HEK293T (cell line): ENCODE data around the gene TRIM34.
A peak's percentile ranks its signal among the peaks of the same experiment; 100 is the strongest.
"Not testable (repeated sequence)": the region's sequence is repeated elsewhere in the genome, so short reads cannot be mapped to it uniquely, and the experiment has no call there.

ENCODE experiments used
- CTCF ChIA-PET: fragments of 350-600 bp; formaldehyde crosslinking; extraction: SDS; loops from one replicate; lab custom pipeline; 2021; ENCODE audit warnings: antibody characterized with exemption, inconsistent platforms; lab: Yijun Ruan, JAX
- POLR2A ChIA-PET: fragments of 350-600 bp; formaldehyde crosslinking; extraction: SDS; loops from one replicate; lab custom pipeline; 2020; ENCODE audit warnings: antibody characterized with exemption, inconsistent platforms; lab: Yijun Ruan, JAX
- DNase-seq: peaks from one replicate; pipeline ENCODE4 v3.0.0; 2012; ENCODE audit warnings: mixed read lengths; ENCODE audit errors: extremely low spot score
- ARNT ChIP-seq: fragments of 450-650 bp; IDR thresholded peaks from 2 replicates; pipeline ENCODE4 v1.6.1; 2017; ENCODE audit warnings: mild to moderate bottlenecking
- BHLHE40 ChIP-seq: fragments of 450-650 bp; IDR thresholded peaks from 2 replicates; pipeline ENCODE4 v1.6.1; 2016; ENCODE audit warnings: mild to moderate bottlenecking, moderate library complexity, borderline replicate concordance
- CTBP1 ChIP-seq: fragments of 450-650 bp; IDR thresholded peaks from 2 replicates; pipeline ENCODE4 v1.6.1; 2016; ENCODE audit warnings: borderline replicate concordance
- ELF4 ChIP-seq: fragments of 450-650 bp; IDR thresholded peaks from 2 replicates; pipeline ENCODE4 v1.6.1; 2017; ENCODE audit warnings: antibody characterized with exemption
- FOXA1 ChIP-seq: fragments of 450-650 bp; IDR thresholded peaks from 2 replicates; pipeline ENCODE4 v1.6.1; 2016; ENCODE audit warnings: mild to moderate bottlenecking
- FOXK2 ChIP-seq: fragments of 450-650 bp; IDR thresholded peaks from 2 replicates; pipeline ENCODE4 v1.6.1; 2016; ENCODE audit warnings: mild to moderate bottlenecking
- FOXM1 ChIP-seq: fragments of 450-650 bp; IDR thresholded peaks from 2 replicates; pipeline ENCODE4 v1.6.1; 2017; ENCODE audit warnings: mild to moderate bottlenecking, borderline replicate concordance
- HDGF ChIP-seq: fragments of 450-650 bp; IDR thresholded peaks from 2 replicates; pipeline ENCODE4 v1.6.1; 2017; ENCODE audit warnings: antibody characterized with exemption, borderline replicate concordance
- L3MBTL2 ChIP-seq: fragments of 450-650 bp; conservative IDR thresholded peaks from 2 replicates; pipeline ENCODE4 v1.6.1; 2016; ENCODE audit warnings: mild to moderate bottlenecking
- LEF1 ChIP-seq: fragments of 450-650 bp; IDR thresholded peaks from 2 replicates; pipeline ENCODE4 v1.6.1; 2017; ENCODE audit warnings: mild to moderate bottlenecking, borderline replicate concordance
- NFRKB ChIP-seq: fragments of 450-650 bp; IDR thresholded peaks from 2 replicates; pipeline ENCODE4 v1.6.1; 2016; ENCODE audit warnings: mild to moderate bottlenecking, moderate library complexity
- SP1 ChIP-seq: fragments of 450-650 bp; IDR thresholded peaks from 2 replicates; pipeline ENCODE4 v1.6.1; 2017
- SUZ12 ChIP-seq: fragments of 450-650 bp; IDR thresholded peaks from 2 replicates; pipeline ENCODE4 v1.6.1; 2016; ENCODE audit warnings: mild to moderate bottlenecking
- ZNF384 ChIP-seq: fragments of 450-650 bp; IDR thresholded peaks from 2 replicates; pipeline ENCODE4 v1.6.1; 2016
- TF ChIP-seq, protein P1 (sequence below): fragments of 450-650 bp; IDR thresholded peaks from 2 replicates; pipeline ENCODE4 v1.6.1; 2016

TRIM34 gene

GRCh38 chr11:5591613-5592012 is 33.2 kb upstream of the TRIM34 start:
- DNase-seq: no peak
- TF ChIP-seq SP1: no peak
- TF ChIP-seq, protein P1, sequence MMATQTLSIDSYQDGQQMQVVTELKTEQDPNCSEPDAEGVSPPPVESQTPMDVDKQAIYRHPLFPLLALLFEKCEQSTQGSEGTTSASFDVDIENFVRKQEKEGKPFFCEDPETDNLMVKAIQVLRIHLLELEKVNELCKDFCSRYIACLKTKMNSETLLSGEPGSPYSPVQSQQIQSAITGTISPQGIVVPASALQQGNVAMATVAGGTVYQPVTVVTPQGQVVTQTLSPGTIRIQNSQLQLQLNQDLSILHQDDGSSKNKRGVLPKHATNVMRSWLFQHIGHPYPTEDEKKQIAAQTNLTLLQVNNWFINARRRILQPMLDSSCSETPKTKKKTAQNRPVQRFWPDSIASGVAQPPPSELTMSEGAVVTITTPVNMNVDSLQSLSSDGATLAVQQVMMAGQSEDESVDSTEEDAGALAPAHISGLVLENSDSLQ: no peak
- no peak for TF ChIP-seq L3MBTL2
- TF ChIP-seq ELF4: no peak
- TF ChIP-seq LEF1: no peak
- no peak for TF ChIP-seq FOXA1
- ChIA-PET POLR2A (no interaction called here), CTCF (no interaction called here)

DNA sequence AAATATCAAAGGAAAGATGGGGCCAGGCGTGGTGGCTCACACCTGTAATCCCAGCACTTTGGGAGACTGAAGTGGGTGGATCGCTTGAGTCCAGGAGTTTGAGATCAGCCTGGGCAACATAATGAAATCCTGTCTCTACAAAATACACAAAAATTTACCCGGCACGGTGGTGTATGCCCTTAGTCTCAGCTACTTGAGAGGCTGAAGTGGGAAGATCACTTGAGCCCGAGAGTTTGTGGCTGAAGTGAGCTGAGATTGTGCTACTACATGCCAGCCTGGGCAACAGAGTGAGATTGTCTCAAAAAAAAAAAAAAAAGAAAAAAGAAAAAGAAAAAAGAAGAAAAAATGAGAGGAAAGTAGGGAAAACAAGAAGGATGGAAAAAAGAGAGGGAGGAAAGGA is 32.2 kb upstream of the TRIM34 start:
- CTCF ChIA-PET: no interaction called here

GRCh38 chr11:5593146-5593545 is 31.7 kb upstream of the TRIM34 start:
- no peak for DNase-seq
- CTCF ChIA-PET: no interaction called here
- POLR2A ChIA-PET: no interaction called here
- TF ChIP-seq ELF4: no peak

More for the DNA sequence above, 32.2 kb upstream of the TRIM34 start:
- DNase-seq: no peak
- POLR2A ChIA-PET: no interaction called here
- TF ChIP-seq BHLHE40 (no peak), ZNF384 (no peak), HDGF (no peak), ARNT (no peak), FOXM1 (no peak), CTBP1 (no peak), FOXK2 (no peak), SP1 (no peak)
- TF ChIP-seq, protein P1: no peak

GRCh38 chr11:5596607-5597201 is 28.1 kb upstream of the TRIM34 start, which contains the start of gene TRIM6:
Gene TRIM6, plus strand, starts transcription at chr11:5596637. Its CDS starts 261 bp downstream, at chr11:5596898.
- DNase-seq: peak; percentile 39
- TF ChIP-seq SUZ12: no peak
- TF ChIP-seq ZNF384: no peak
- TF ChIP-seq ELF4: no peak
- no peak for TF ChIP-seq FOXM1
- TF ChIP-seq BHLHE40: no peak
- ChIA-PET CTCF (no interaction called here), POLR2A (interaction anchor here (0.6 kb wide), 1 partner anchor 72 kb away, joined by 3 read pairs; no protein-coding TSS in a partner anchor)

DNA sequence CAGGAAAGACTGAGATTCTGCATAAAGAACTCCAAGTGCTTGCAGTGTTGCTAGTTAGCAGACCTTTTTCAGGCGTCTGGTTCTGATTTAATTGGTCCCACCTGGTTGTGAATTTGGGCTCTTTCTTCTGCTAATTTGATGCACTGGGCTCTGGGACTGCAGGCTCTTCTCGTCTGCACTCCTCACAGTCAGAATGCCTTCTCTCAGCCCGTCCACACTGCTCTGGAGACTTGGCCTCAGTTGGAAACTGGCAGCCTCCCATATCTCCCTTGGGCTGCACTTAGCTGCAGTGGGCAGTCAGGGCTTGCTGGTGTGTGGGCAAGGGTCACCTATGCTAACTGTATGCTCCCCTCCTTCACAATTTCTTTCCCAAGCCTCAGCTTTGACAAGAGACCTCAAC is 26.8 kb upstream of the TRIM34 start:
- DNase-seq: no peak
- no peak for TF ChIP-seq FOXA1
- TF ChIP-seq, protein P1: no peak
- no peak for TF ChIP-seq ELF4
- TF ChIP-seq L3MBTL2: no peak
- no peak for TF ChIP-seq CTBP1
- TF ChIP-seq ARNT: no peak
- TF ChIP-seq FOXM1: no peak
- no peak for TF ChIP-seq FOXK2
- CTCF ChIA-PET: no interaction called here
- POLR2A ChIA-PET: no interaction called here

DNA sequence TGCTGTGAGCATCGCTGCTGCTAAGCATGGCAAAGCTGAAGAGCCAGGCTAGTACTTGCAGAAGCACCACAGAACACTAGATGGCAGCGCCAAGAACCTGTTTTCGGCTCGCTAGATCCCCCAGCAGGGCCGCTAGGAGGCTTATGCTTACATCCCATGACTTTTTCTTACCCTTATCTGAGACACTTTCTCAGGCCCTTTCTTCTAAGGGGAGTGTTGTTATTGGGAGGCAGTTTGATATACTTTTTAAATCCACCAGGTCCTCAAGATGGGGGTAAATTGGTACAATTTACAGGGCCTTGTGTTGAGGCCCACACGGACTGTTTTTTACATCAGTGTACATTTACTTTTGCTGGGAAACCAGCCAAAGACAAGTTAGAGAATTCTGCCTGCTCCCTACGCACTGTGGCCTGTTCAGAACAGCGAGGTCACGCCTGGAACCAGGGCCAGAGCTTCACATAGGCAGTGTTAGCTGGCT is 24.4 kb upstream of the TRIM34 start:
- DNase-seq: peak; percentile 64
- CTCF ChIA-PET: interaction anchor here (1.8 kb wide), 1 partner anchor 14 kb away, joined by 8 read pairs; no protein-coding TSS in a partner anchor
- POLR2A ChIA-PET: no interaction called here
- TF ChIP-seq ELF4: no peak
- TF ChIP-seq SP1: no peak
- TF ChIP-seq, protein P1: no peak
- TF ChIP-seq LEF1: no peak
- TF ChIP-seq ZNF384: no peak
- no peak for TF ChIP-seq FOXK2
- no peak for TF ChIP-seq FOXM1
- no peak for TF ChIP-seq NFRKB
- TF ChIP-seq BHLHE40: no peak
- no peak for TF ChIP-seq FOXA1

DNA sequence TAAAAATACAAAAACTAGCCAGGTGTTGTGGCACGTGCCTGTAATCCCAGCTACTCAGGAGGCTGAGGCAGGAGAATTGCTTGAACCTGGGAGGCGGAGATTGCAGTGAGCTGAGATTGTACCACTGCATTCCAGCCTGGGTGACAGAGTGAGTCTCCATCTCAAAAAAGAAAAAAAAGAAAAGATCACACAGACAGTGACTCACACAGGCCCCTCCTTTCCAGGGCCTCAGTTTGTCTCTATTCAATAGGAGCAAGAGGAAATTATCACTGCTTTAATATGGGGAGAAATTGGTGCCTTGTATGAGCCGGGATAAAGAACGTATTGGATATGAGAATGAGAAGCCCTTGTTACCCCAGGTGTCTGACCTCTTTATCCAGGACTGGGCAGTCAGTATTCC is 22.0 kb upstream of the TRIM34 start:
- CTCF ChIA-PET, DNase-seq, POLR2A ChIA-PET: not testable (repeated sequence)
